Measurements from ENCODE around the gene KLHL35.

DNA sequence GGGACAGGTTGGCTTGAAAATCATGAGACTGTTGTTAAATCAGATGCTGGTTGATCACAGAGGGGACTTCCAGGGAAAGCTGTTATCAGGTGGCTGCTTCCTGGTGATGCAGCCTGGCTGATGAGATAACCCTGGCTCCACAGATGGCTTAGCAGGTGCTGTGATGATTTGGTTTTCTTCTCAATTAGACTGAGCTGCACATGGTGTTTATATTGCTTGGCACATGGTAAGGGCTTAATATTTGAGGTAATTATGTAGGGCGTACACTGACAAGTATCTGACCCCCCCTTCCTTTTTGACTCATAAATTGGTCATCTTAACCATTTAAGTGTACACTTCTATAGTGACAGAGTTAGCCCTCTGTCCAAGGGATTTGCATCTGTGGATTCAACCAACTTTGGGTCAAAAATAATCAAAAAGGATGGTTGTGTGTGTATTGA is 26.6 kb downstream of the KLHL35 start:
- TF ChIP-seq POLR2A (IDR thresholded peaks at IDR 0.05; ENCODE audit: low read depth) (no peak), CTCF (IDR thresholded peaks at IDR 0.05) (no peak)
